K562 (cell line): Measurements from ENCODE around the gene KCNJ10. TPM values are rescaled to one million over a fixed set of nuclear protein-coding genes. Genes with fewer than 3 reads are reported as not detected.
A peak's percentile ranks its signal among the peaks of the same experiment; 100 is the strongest.

ENCODE experiments used
- ATAC-seq: fragments of 200-7000 bp; cut with Tn5 transposase; 3 replicates; pipeline ENCODE4 v1.9.1; 2020; ENCODE audit warnings: moderate library complexity
- BruUV-seq: library from RNA; stranded (reverse); fragments of 400-500 nt; replicated peaks from 2 replicates; lab custom pipeline; 2021; lab: Mats Ljungman, UMichigan
- CTCF ChIA-PET: fragments of 300-600 bp; formaldehyde crosslinking; extraction: SDS; loops from one replicate; lab custom pipeline; 2021; ENCODE audit warnings: low intra/inter-chr PET ratio; lab: Yijun Ruan, JAX
- POLR2A ChIA-PET: fragments of 300-600, 350-650 bp; sonication (Branson Sonifier 250); formaldehyde crosslinking; extraction: SDS; loops from one replicate; lab custom pipeline; 2021; ENCODE audit warnings: antibody characterized with exemption, inconsistent platforms; lab: Yijun Ruan, JAX
- DNase-seq, 4 experiments: peaks; one replicate each; pipeline versions ENCODE4 v3.0.0 to v3.0.0-alpha.2; 2011 to 2018; ENCODE audit warnings: low spot score in 3 of 4, mixed read lengths in 3 of 4; ENCODE audit errors: extremely low read depth in 1 of 4
- FAIRE-seq: peaks from 2 replicates; lab custom pipeline; 2011; peaks lifted over from hg19 to GRCh38; lab: Jason Lieb, UNC
- H2AFZ ChIP-seq: 2 replicates; pipeline ENCODE4 v1.6.0; 2011; ENCODE audit warnings: low read depth, low read length, control low read depth, inconsistent platforms
- H3K27ac ChIP-seq: fragments of 200-600 bp; 3 replicates; pipeline ENCODE4 v1.8.0; 2011; ENCODE audit warnings: low read depth, mild to moderate bottlenecking, control low read depth, inconsistent platforms, low read length, moderate library complexity, mixed read lengths; ENCODE audit errors: extremely low read depth
- H3K27me3 ChIP-seq, 2 experiments: fragments of 300-600 bp in 1 of 2; 2 replicates in 1 of 2; 3 replicates in 1 of 2; pipeline versions ENCODE4 v1.6.0 to v1.8.0; 2011; ENCODE audit warnings: inconsistent platforms in 2 of 2, low read length in 2 of 2, mild to moderate bottlenecking in 1 of 2, mixed read lengths in 1 of 2, moderate library complexity in 1 of 2; ENCODE audit not compliant: control insufficient read depth in 2 of 2, insufficient read depth in 2 of 2
- H3K36me3 ChIP-seq: fragments of 300-600 bp; 3 replicates; pipeline ENCODE4 v1.8.0; 2011; ENCODE audit warnings: mild to moderate bottlenecking, low read length, inconsistent platforms; ENCODE audit not compliant: control insufficient read depth, insufficient read depth
- H3K4me1 ChIP-seq, 2 experiments: fragments of 200-600 bp in 1 of 2; replicated peaks in 1 of 2; 2 replicates in 1 of 2; 3 replicates in 1 of 2; pipeline versions ENCODE4 v1.5.1 to v1.8.0; 2011; ENCODE audit warnings: inconsistent platforms in 2 of 2, low read length in 2 of 2, mild to moderate bottlenecking in 1 of 2, mixed read lengths in 1 of 2, moderate library complexity in 1 of 2; ENCODE audit not compliant: control insufficient read depth in 2 of 2, insufficient read depth in 2 of 2
- H3K4me2 ChIP-seq: 2 replicates; pipeline ENCODE4 v1.6.1; 2011; ENCODE audit warnings: low read length, control low read depth, inconsistent platforms, mixed read lengths; ENCODE audit not compliant: insufficient read depth
- H3K4me3 ChIP-seq: fragments of 200-600 bp; sonication (generic), shearing (Covaris generic); 2 replicates; pipeline ENCODE4 v1.5.1; 2016; ENCODE audit warnings: control low read depth, inconsistent platforms
- H3K79me2 ChIP-seq: fragments of 200-600 bp; 3 replicates; pipeline ENCODE4 v1.8.0; 2011; ENCODE audit warnings: low read length, inconsistent platforms; ENCODE audit not compliant: control insufficient read depth, insufficient read depth
- H3K9ac ChIP-seq, 2 experiments: 2 replicates each; pipeline versions ENCODE4 v1.6.0 to v1.6.1; 2011; ENCODE audit warnings: low read depth in 2 of 2, low read length in 2 of 2, control low read depth in 1 of 2, inconsistent platforms in 1 of 2, mild to moderate bottlenecking in 1 of 2, mixed read lengths in 1 of 2; ENCODE audit not compliant: insufficient read depth in 1 of 2
- H3K9me1 ChIP-seq: one replicate; pipeline ENCODE4 v1.6.0; 2011; ENCODE audit warnings: inconsistent platforms, mild to moderate bottlenecking, low read length, moderate library complexity; ENCODE audit not compliant: control insufficient read depth, insufficient read depth
- H3K9me3 ChIP-seq: replicated peaks from 2 replicates; pipeline ENCODE4 v1.5.1; 2011; ENCODE audit warnings: low read depth, low read length, inconsistent platforms; ENCODE audit not compliant: control insufficient read depth, insufficient read depth
- H4K20me1 ChIP-seq: replicated peaks from 2 replicates; pipeline ENCODE4 v1.6.1; 2011; ENCODE audit warnings: low read length, inconsistent platforms, mixed read lengths; ENCODE audit not compliant: control insufficient read depth, insufficient read depth
- BMI1 ChIP-seq: fragments of 150-350 bp; IDR thresholded peaks from 2 replicates; pipeline ENCODE4 v1.6.1; 2014; ENCODE audit warnings: low read length
- CBX1 ChIP-seq: sonication (generic); IDR thresholded peaks from 2 replicates; pipeline ENCODE4 v1.6.1; 2016; ENCODE audit warnings: antibody characterized with exemption, low read depth, mild to moderate bottlenecking
- CBX2 ChIP-seq: fragments of 200-600 bp; sonication (generic); IDR thresholded peaks from one replicate; pipeline ENCODE4 v1.6.1; 2012; ENCODE audit warnings: mild to moderate bottlenecking, low read length, inconsistent platforms; ENCODE audit not compliant: insufficient read depth, poor library complexity, severe bottlenecking
- CCAR2 ChIP-seq: fragments of 200-400 bp; formaldehyde crosslinking; IDR thresholded peaks from 2 replicates; pipeline ENCODE4 v1.6.1; 2017; ENCODE audit warnings: mild to moderate bottlenecking, low read depth, low read length
- CREM ChIP-seq: IDR thresholded peaks from 2 replicates; pipeline ENCODE4 v1.6.1; 2014; ENCODE audit warnings: antibody characterized with exemption, low read depth
- EGR1 ChIP-seq: fragments of 450-650 bp; conservative IDR thresholded peaks from 2 replicates; pipeline ENCODE4 v1.6.1; 2017; ENCODE audit warnings: mild to moderate bottlenecking
- JUND ChIP-seq, 2 experiments: IDR thresholded peaks; 2 replicates in 1 of 2; 3 replicates in 1 of 2; pipeline ENCODE4 v1.6.1; 2011; ENCODE audit warnings: borderline replicate concordance in 2 of 2, low read depth in 2 of 2, low read length in 2 of 2, improper control_type of control experiment in 1 of 2, missing biosample characterization in 1 of 2, missing genetic modification characterization in 1 of 2, missing genetic modification reagents in 1 of 2
- KAT2B ChIP-seq: IDR thresholded peaks from one replicate; pipeline ENCODE4 v1.6.1; 2012; ENCODE audit warnings: low read depth, mild to moderate bottlenecking, control low read depth, inconsistent platforms, low read length, moderate library complexity
- LCOR ChIP-seq: sonication (generic); formaldehyde crosslinking; IDR thresholded peaks from 2 replicates; pipeline ENCODE4 v1.8.0; 2022; ENCODE audit warnings: mild to moderate bottlenecking, missing genetic modification reagents
- MAZ ChIP-seq, 2 experiments: fragments of 450-650 bp in 1 of 2; sonication (generic) in 1 of 2; formaldehyde crosslinking; IDR thresholded peaks in 1 of 2; conservative IDR thresholded peaks in 1 of 2; 2 replicates each; pipeline versions ENCODE4 v1.4.0 to v1.5.0; 2020; ENCODE audit warnings: mild to moderate bottlenecking in 1 of 2, missing genetic modification reagents in 1 of 2
- MLX ChIP-seq, 2 experiments: fragments of 450-650 bp in 1 of 2; sonication (generic) in 1 of 2; formaldehyde crosslinking; conservative IDR thresholded peaks; 2 replicates each; pipeline versions ENCODE4 v1.4.0 to v1.8.1; 2020 to 2022; ENCODE audit warnings: mild to moderate bottlenecking in 1 of 2, missing genetic modification reagents in 1 of 2
- NCOA2 ChIP-seq, 2 experiments: fragments of 450-650 bp; IDR thresholded peaks; 2 replicates each; pipeline ENCODE4 v1.6.1; 2018; ENCODE audit warnings: mild to moderate bottlenecking in 2 of 2, moderate library complexity in 1 of 2; ENCODE audit not compliant: partially characterized antibody in 2 of 2
- NRF1 ChIP-seq, 2 experiments: fragments of 450-650 bp; IDR thresholded peaks in 1 of 2; conservative IDR thresholded peaks in 1 of 2; 2 replicates each; pipeline ENCODE4 v1.6.1; 2014; ENCODE audit warnings: mild to moderate bottlenecking in 2 of 2
- SRSF9 ChIP-seq: fragments of 200-400 bp; formaldehyde crosslinking; IDR thresholded peaks from 2 replicates; pipeline ENCODE4 v1.6.1; 2017; ENCODE audit warnings: low read depth, low read length, borderline replicate concordance
- STAT5A ChIP-seq: IDR thresholded peaks from 2 replicates; pipeline ENCODE4 v1.6.1; 2012; ENCODE audit warnings: low read length, inconsistent platforms, borderline replicate concordance
- TSC22D4 ChIP-seq: fragments of 450-650 bp; IDR thresholded peaks from 2 replicates; pipeline ENCODE4 v1.6.1; 2016; ENCODE audit warnings: missing genetic modification characterization, missing biosample characterization, control low read depth
- ZBTB12 ChIP-seq: fragments of 250-450 bp; sonication (Bioruptor Pico); IDR thresholded peaks from 2 replicates; pipeline ENCODE4 v1.4.0; 2020
- ZBTB17 ChIP-seq: fragments of 450-650 bp; formaldehyde crosslinking; IDR thresholded peaks from 2 replicates; pipeline ENCODE4 v1.4.0; 2020; ENCODE audit warnings: mild to moderate bottlenecking
- ZNF165 ChIP-seq: fragments of 250-450 bp; sonication (Bioruptor Pico); IDR thresholded peaks from 2 replicates; pipeline ENCODE4 v1.4.0; 2020; ENCODE audit warnings: borderline replicate concordance
- ZNF23 ChIP-seq: fragments of 250-450 bp; sonication (Bioruptor Pico); IDR thresholded peaks from 2 replicates; pipeline ENCODE4 v1.4.0; 2020; ENCODE audit warnings: mild to moderate bottlenecking
- ZNF561 ChIP-seq: fragments of 450-650 bp; formaldehyde crosslinking; conservative IDR thresholded peaks from 2 replicates; pipeline ENCODE4 v1.4.0; 2020; ENCODE audit warnings: mild to moderate bottlenecking, moderate library complexity
- WGBS: fragments of 100-300 bp; shearing (Covaris generic); methylation state at CpG from one replicate; pipeline ENCODE4 v1.1.6; 2016; ENCODE audit warnings: low coverage, mixed read lengths; ENCODE audit not compliant: insufficient coverage; ENCODE audit errors: missing lambda C conversion rate; 5-methylcytosine and 5-hydroxymethylcytosine counted together
- in situ Hi-C: fragments of 300-500 bp; cut with MboI; formaldehyde crosslinking; loops from 4 replicates; pipeline ENCODE4 v1.15.0; 2018; ENCODE audit warnings: inconsistent platforms, mixed read lengths
- intact Hi-C: fragments of 100-400 bp; cut with micrococcal nuclease; formaldehyde crosslinking; loops from 2 replicates; pipeline ENCODE4 v1.14.2; 2022
- polyA plus RNA-seq, 8 experiments: library from polyadenylated mRNA; depleted of rRNA in 4 of 8; stranded (reverse) in 5 of 8; unstranded in 3 of 8; fragments of >200 nt; fragmentation: Nextera tagmentation in 2 of 8; fragmentation: Illumina TruSeq in 1 of 8; extraction: Ambion mirVana in 2 of 8; extraction: Trizol in 1 of 8; gene quantifications; 2 replicates each; pipeline versions ENCODE4 v1.2.1 to v1.2.3, GENCODE V29; 2011 to 2014; ENCODE audit warnings: inconsistent platforms in 1 of 8, missing spikeins in 1 of 8
- total RNA-seq, 7 experiments: library from RNA; depleted of rRNA in 6 of 7; stranded (reverse); fragments of >200 nt in 6 of 7; fragmentation: Illumina TruSeq in 2 of 7; extraction: Trizol in 2 of 7; gene quantifications; 2 replicates each; pipeline versions ENCODE4 v1.2.1 to v1.2.3, GENCODE V29; 2011 to 2021; ENCODE audit warnings: low replicate concordance in 1 of 7

The KCNJ10 gene
- total and polyA plus RNA-seq, 9 of the 15 experiments (the other 6 are each of a cell fraction or from before 2014, with no cell fraction given) = 0.06 to 0.11 TPM; not detected in 7

- no peak for FAIRE-seq
- H4K20me1 ChIP-seq = peaks cover 4% of the 10 kb centered on the region; the same call in 1 of the 2 replicates
- TF ChIP-seq CBX2 (no peak), LCOR (CRISPR knock-in tag) (no peak), KAT2B (no peak), CREM (peak; percentile 42), STAT5A (no peak), JUND (IDR thresholded peaks at IDR 0.05; ENCODE audit: borderline replicate concordance, low read depth, low read length) (no peak), JUND (tag; IDR thresholded peaks at IDR 0.05; ENCODE audit: borderline replicate concordance, low read depth, low read length) (0 out of 3 replicates have a peak, but pooled peaks have one; percentile 34), TSC22D4 (tag) (no peak), CCAR2 (no peak), NCOA2 (IDR thresholded peaks at IDR 0.05; ENCODE audit: partially characterized antibody in 2 of 2) (no peak), MLX (CRISPR knock-in tag; conservative IDR thresholded peaks at IDR 0.05) (no peak), ZBTB17 (CRISPR knock-in tag) (0 out of 2 replicates have a peak, but pooled peaks have one; percentile 14), ZNF561 (CRISPR knock-in tag) (no peak), BMI1 (no peak), ZBTB12 (CRISPR knock-in tag) (0 out of 2 replicates have a peak, but pooled peaks have one; percentile 29), MAZ (CRISPR knock-in tag; conservative IDR thresholded peaks at IDR 0.05 in 1 of 2, IDR thresholded peaks at IDR 0.05 in 1 of 2) (peak; percentile 47 to 53; a peak in 2 of 4 replicates), SRSF9 (no peak), NRF1 (conservative IDR thresholded peaks at IDR 0.05 in 1 of 2, IDR thresholded peaks at IDR 0.05 in 1 of 2) (peak; percentile 57 to 69), EGR1 (0 out of 2 replicates have a peak, but pooled peaks have one; percentile 11), ZNF165 (CRISPR knock-in tag) (no peak), CBX1 (no peak), ZNF23 (CRISPR knock-in tag) (no peak)
Observed at GRCh38 chr1:160098852-160099561, 29.0 kb upstream of the KCNJ10 start.

More at GRCh38 chr1:160098852-160099561, 29.0 kb upstream of the KCNJ10 start:
- no peaks in the 10 kb centered on the region for H3K27me3 ChIP-seq
- intact Hi-C loops (no loop called here), in situ Hi-C loops (no loop called here)
- POLR2A ChIA-PET = interaction anchor here (0.5 to 1.2 kb wide), 4 partner anchors 11 to 269 kb away, joined by 3 to 4 read pairs (median 3); no protein-coding TSS in a partner anchor
- peak; percentile 95 to 99 (median 98) for DNase-seq
- CTCF ChIA-PET = interaction anchor here (1.2 to 2.9 kb wide), 2 partner anchors 14 to 153 kb away, joined by 4 to 11 read pairs; no protein-coding TSS in a partner anchor
- no peaks in the 10 kb centered on the region for H3K9me3 ChIP-seq
- H3K4me3 ChIP-seq = peak overlapping the region; percentile 45
- ATAC-seq = peak; percentile 96
- BruUV-seq = no TSS peak
- 9% methylated on average over 12 of the region's 40 CpGs for WGBS
- H3K4me1 ChIP-seq = peaks cover 18 to 35% of the 10 kb centered on the region in 2 experiments; a peak in 4 of 5 replicates
- H3K27ac ChIP-seq = peak overlapping the region; percentile 71
- H3K4me2 ChIP-seq = peak overlapping the region; percentile 88
- no peaks in the 10 kb centered on the region for H3K36me3 ChIP-seq
- peak overlapping the region; percentile 67 to 91 for H3K9ac ChIP-seq
- no peaks in the 10 kb centered on the region for H3K9me1 ChIP-seq
- H3K79me2 ChIP-seq = no peaks in the 10 kb centered on the region
- peak overlapping the region; percentile 99 for H2AFZ ChIP-seq
